NCI-H2227 (cell line): ENCODE data around the gene TSEN2.
A peak's percentile ranks its signal among the peaks of the same experiment; 100 is the strongest.
"Not testable (repeated sequence)": the region's sequence is repeated elsewhere in the genome, so short reads cannot be mapped to it uniquely, and the experiment has no call there.

Source experiments
- DNase-seq: peaks from one replicate; lab custom pipeline; 2025; ENCODE audit not compliant: unreplicated experiment; lab: John Stamatoyannopoulos, UW

Gene TSEN2

DNA sequence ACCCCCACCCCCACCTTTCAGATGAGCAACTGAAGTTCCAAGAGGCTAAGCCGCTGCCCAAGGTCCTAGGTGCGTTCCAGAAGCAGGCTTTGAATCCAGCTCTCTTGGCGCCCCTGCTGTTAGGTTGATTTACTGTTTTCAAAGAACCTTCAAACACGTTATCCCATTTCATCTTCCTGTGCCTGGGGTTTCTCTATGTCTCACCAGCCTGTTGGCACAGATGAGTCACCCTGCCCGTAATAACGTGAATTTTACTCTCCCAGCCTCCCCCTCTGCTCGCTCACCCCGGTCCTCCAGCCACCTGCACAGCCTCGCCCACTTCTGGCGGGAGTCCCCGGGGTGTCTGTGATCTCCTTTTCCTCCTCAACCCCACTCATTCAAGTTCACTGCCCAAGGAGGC lies 13.0 kb upstream of the TSEN2 start:
- DNase-seq, result no peak

DNA sequence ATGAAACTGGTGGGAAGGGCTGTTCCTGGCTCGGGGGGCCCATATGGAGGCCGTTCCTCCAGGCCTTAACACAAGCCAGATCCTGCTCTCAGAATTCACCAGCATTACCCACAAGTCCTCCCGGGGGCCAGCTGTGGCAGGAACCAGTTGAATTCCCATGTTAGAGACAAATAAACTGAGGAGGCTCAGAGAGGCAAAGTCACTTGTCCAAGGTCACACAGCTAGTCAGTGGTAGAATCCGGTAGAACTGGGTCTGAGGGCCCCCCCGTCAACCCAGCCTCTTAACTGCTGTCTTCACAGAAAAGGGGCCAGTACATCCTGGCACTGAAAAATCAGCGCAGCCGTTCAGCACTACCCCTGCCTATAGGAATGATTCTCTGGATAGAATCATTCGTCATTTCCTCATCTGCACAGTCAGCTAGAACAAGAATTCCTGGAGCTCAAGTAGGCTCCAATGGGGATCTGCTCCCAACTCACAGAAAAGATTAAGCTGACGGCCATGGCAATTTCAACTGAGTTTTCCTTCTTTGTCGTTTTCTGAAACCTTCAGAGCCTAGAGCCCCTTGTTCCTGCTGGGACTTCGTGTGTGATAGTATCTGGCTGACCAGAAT lies 12.2 kb upstream of the TSEN2 start:
- DNase-seq, result no peak

DNA sequence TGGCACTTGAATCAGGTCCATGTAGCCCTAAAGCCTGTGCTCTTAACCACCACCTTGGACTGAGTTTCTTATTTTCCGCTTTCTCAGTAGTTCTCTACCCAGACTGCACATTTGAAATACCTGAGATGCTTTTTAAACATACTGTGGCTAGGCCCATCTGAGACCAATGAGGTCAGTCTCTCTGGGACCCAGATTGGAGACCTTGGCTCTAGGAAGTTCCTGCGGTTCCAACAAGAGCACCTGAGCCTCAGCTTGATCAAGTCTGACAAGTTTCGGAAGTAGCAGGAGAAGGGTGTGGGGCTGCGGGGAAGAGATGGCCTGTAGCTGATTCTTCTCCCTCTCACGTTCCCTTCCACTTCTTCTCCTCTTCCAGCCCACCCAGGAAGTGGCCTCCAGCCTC lies 11.5 kb upstream of the TSEN2 start:
- no peak for DNase-seq

DNA sequence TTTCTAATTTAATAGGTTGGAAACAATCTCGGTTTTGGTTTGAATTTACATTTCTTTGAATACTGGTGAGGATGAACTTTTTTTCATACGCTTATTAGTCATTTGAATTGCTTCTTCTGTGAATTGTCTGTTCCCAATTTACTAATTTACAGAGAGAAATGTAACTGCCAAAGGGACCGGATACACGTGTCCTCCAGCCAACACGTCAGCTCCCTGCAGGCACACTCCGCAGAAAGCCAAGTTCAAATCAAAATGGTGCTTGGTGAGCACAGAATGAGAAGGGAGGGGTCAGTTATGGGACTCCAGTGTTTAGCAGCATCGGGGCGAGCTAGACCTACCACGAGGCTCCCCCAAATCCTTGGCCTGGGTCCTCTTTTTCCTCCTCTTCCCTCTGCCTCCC lies 10.8 kb upstream of the TSEN2 start:
- DNase-seq, result no peak

DNA sequence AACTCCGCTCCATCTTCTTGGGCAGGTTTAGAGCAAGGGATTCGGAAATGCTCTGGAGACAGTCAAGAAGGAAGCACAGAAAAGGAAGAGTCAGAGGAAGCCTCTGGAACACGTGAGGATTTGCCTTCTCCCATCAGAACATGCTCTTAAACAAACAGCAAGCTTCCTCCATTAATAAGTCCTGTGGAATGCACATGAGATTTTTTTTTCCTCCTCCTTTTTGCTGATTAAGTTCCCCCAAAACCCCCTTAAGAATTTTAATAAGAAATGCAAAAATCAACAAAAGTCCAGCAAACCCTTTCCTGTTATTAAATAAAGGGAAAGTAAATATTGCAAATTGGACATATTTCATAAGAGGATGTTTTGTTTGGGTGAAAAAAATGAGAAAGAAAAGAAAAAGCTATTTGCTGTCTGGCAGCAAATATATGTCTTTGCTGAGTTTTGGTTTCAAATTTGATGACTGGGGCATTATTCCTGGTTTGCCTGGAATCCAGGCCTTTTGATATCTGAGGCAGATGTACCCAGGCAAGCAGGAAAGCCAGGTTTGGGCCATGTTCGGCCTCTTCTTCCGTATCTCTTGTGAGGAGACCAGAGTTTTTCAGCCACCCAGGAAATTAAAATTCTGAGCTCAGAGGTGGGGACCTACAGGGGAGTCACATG lies 7.9 kb upstream of the TSEN2 start:
- no peak for DNase-seq

DNA sequence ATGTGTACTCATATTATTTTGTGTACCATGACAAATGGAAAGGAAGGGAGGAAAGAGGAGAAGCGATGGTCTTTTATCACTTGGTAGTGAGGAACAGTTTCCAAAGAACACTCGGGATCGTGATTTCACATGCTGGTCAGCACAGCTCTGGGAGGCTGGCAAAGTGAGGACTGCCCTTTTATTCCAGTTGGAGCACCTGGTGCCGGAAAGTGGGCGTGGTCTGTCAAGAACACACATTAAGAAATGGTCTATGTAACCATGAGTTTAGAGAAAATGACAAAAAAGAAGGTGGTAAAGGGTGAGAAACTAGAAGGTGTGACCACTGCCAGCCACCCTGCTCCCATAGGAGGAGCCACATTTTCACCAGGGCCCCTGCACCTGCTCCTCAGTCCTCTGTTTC lies 7.0 kb upstream of the TSEN2 start:
- DNase-seq, result no peak

DNA sequence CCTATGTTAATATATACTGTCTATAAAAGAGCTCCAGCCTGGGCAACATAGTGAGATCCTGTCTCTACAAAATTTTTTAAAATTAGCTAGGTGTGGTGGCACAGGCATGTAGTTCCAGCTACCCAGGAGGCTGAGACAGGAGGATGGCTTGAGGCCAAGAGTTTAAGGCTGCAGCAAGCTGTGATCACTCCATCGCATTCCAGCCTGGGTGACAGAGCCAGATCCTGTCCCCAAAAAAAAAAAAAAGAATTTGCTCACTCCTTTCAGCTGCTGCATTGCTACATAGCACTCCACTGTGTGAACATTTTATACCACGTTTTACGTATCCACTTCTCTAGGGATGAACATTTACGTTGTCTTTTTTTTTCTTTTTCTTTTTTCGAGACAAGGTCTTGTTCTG lies 6.0 kb upstream of the TSEN2 start:
- no peak for DNase-seq

DNA sequence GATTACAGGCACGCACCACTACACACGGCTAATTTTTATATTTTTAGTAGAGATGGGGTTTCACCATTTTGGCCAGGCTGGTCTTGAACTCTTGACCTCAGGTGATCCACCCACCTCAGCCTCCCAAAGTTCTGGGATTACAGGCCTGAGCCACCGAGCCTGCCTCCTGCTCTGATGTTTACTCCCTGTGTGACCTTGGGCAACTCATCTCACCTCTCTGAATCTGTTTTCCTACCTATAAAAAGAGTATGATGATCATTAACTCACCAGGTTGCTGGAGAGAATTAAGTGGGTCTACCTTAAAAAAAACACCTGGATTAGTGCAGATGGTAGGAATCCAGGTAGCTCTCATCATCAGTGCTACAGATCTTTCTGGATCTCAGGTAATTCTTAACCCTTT lies 5.1 kb upstream of the TSEN2 start:
- DNase-seq, result not testable (repeated sequence)

DNA sequence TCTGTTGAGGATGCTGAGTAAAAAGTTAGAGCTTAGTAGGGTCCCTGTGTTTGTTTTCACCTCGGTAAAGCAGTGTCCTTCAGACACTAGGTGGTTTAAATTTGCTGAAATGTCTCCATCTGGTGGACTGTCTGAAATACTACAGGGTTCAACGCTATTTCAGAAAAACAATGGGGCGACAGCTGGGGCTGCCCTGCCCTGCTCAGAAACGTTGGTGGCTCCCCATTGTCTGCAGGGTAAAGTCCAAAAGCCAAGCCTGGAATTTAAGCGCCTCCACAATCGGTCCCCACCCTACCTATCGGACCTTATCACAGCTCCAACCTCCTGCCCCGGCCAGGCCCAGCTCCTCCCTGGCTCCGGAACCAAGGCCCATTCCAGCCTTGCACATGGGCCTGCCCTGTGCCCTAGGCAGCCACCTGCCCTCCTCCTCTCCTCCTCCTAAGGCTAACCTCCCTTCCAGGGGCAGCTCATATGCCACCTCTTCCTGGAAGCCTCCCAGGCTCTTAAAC lies 4.3 kb upstream of the TSEN2 start:
- DNase-seq, result peak; percentile 45

DNA sequence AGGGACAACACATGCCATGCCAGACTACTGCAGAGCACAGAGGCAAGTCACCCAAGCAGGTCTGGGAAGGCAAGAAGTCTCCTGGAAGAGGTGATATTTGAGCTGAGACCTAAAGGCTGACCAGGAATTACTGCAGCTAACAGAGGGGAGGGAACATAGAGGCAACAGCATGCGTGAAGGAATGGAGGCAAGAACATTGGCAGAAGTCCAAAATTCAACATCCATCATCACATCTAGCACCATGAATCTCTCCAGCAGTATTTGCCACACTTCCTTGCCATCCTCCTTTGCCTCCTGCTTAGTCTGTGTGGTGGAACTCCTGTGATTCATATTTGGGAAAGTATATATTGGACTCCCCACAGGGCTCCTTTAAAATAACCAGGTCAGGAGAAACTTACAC lies 870 bp upstream of the TSEN2 start:
- peak; percentile 26 for DNase-seq

DNA sequence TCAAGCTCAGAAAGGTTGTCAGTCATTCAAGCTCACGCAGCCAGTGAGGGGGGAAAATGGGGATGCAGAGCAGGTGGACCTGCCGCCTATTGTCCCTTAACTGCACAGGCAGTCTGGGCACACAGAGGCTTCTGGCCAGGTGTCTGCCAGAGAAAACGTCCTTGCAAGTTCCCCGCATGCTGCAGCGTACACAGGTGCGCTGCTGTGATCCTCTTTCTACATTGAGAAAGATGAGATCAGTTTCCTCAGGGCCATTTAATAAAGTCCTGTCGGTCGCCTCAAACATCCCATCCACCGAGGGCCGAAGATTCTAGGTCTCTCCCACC lies 445 bp upstream of the TSEN2 start:
- no peak for DNase-seq

DNA sequence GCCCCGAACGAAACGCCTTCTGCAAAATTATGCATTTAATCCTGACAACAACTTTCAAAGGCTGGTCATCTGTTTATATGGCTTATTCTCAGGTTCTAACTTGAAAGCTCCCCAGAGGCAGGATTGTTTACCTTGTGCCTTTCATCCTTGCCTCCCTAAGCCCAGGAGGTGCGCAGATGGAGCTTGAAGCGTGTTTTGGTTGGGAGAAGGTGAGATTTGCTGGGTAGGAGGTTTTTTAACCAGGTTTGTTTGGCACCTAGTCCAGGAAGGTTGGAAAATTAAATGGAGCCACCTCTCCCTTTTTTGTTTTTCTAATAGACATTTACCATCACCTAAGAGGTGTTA lies 675 bp downstream of the TSEN2 start:
- DNase-seq, result no peak

DNA sequence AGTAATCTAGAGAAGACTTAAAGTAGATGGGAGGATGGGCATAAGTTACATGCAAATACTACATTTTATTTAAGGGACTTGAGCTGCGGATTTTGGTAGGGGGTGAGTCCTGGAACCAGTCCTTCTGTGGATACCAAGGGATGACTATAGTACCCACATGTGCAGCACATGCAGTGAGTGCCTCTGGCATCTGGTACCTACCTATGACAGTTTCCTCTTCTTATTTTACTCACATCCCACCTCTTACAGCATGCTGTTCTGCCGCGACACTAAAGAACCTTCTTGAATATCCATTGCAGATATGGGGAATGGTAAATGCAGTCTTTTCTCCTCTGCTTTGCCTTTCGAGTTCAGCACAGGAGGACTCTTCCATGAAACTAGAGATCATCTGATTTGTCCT lies 1.7 kb downstream of the TSEN2 start:
- DNase-seq, result no peak

DNA sequence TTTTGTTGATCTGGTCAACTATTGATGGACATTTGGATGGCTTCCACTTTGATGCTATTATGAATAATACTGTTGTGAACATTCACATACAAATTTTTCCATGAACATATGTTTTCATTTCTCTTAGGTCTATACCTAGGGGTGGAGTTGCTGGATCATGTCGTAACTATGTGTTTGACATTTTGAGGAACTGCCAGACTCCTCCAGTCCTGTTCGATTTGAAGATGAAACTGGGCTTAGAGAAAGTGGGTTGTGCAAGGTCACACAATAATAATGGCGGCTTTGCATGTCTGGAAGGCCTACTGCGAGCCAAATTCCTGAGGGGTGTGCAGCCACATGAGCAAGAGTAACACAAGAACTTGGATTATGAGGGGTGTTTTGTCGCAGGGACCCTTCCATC lies 2.6 kb downstream of the TSEN2 start:
- DNase-seq, result no peak

DNA sequence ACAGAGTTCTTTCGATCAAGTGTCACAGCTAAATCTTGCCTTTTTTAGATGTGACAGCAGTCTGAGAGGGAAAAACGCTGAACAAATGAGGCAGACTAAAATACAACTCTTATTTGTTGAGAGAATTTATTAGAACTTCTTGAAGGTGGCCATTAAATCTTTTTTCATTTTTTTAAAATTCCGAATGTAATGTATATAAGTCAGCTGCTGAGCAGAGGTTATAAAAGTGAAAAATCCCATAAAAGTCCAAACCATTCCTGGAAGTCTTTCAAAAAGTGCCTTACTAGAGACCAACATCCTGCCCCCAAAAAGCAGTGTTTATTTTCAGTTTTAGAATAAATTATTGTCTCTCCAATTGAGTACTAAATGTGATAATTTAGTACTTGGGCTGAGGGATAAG lies 3.1 kb downstream of the TSEN2 start:
- DNase-seq, result no peak

DNA sequence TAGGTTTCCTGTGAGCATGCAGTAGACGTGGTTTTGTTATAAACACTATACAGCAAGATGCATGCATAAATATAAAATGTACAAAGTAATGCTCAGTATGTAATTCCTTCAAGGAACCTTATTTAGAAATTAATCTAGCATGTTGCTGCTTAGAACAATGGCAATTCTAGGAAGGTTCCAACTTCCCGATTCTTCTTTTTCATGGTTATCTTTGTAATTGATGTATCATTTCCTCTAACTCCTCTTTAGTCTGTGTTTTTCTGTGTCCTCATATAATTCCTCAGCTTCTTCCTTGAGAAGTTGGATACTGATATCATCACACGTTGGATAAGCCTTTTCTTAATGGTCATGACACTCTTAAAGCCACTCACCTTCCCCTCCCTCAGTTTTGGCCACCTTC lies 3.5 kb downstream of the TSEN2 start:
- no peak for DNase-seq

DNA sequence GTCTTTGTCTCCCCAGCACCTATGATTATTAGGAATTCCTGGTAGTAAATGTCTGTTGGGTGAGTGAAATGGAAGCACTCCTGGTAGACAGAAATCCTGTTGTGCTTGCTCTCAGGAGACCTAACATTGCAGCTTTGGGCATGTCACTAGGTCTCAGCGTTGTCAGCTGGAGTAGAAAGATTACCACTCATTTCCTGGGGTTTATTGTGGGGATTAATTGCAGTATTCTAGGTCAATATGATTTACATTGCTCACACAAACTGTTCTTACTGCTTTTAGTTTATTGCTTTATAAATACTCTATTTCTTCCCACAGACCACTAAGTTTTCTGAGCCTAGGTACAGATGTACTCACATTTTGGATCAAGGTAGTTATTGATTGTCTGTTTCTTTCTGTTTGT lies 5.1 kb downstream of the TSEN2 start:
- DNase-seq, result no peak

DNA sequence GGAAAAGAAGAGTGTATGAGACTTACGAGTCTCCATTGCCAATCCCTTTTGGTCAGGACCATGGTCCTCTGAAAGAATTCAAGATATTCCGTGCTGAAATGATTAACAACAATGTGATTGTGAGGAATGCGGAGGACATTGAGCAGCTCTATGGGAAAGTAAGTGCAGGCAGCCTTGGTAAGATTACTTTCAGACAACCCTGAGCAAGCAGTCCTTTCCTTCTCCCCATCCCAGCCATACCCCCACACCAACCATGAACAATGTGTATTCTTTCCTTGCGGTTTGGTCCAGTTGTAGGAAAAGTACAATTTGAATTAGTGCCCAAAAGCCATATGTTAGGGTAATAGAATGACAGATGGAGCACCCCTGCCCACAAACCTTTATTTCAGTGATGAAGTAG lies 5.6 kb downstream of the TSEN2 start:
- DNase-seq, result no peak

DNA sequence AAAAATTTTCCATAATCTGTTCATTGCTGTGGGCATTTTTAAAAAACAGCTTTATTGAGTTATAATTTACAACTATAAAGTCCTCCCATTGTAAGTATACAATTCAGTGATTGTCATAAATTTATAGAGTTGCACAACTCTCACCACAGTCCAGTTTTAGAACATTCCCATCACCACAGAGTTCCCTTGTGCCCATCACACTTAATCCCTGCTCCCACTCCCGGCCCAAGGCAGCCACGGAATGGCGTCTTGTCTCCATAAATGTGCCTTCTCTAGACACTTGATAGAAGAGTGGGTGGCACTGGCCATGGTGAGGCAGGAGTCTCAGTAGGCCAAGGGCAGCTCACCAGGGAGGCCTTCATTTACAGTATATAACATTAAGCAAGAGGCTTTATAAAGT lies 6.3 kb downstream of the TSEN2 start:
- no peak for DNase-seq

DNA sequence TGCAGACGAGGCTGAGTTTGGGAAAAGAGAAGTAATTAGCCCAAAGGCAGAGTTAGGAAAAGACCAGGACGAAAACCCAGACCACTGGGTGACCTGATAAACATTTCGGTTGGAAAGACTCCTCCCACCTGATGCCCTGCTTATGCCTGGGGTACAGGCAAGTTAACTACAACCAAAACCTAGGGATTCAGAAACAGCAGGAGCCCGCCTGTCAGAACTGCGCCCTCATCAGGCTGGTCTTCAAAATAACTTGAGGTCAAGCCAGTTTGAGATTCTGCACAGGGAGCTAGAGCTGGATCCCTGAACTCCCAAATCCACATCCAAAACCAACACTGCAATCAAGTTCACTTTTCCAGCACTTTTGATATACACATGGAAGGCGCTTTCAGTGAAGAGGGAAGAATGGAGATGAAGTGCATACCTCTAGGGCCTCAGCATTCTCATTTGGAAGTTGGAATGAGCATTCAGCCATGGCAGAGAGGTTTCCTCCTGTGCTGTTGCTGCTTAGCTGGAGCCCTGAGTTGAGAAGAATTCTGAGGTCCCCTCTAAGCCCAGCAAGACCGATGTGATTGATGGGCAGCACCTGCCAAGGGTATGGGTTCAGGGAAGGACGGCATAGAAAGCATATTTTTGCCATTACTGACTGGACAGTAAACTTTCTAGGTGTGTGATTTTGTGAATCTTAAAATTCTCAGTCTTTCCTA lies 11.6 kb downstream of the TSEN2 start:
- DNase-seq, result no peak

DNA sequence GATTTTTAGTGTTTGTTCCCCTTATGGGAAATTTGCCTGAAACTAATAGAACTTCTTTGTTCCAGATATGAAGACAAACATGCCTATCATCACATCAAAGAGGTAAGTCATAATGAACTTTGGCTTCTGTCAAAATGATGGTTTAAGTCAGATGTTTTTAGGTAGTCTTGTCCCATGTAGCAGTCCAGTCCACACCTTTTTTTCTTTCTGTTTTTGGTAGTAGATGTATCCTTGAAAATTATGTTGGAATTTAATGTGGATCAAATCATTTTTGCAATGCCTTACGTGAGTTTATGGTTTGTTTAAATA lies 12.1 kb downstream of the TSEN2 start:
- no peak for DNase-seq

DNA sequence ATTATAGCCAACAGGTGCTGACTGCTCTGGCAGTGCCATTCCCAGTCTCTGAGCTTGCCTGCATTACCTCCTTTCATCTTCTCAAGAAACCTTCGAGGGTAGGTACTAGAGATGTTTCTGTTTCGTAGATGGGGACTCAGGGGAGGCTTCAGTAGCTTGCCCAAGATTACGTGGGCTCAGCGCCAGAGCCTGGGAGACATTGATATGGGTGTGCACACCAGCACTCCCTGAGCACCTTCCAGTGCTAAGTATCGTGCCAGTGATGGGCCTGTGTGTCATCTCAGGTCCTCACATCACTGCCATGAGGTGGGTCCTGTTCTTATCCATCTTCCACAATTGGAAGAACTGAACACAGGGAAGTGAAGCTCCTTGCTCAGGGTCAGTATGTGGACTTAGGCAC lies 15.2 kb downstream of the TSEN2 start:
- no peak for DNase-seq
